HG03103 (cell line): Measurements from ENCODE around the gene ARHGEF12.

Experiments used
- ATAC-seq: cut with Tn5 transposase; IDR thresholded peaks from one replicate; pipeline ENCODE4 v1.9.1; 2021; ENCODE audit warnings: low read depth; ENCODE audit not compliant: unreplicated experiment

Gene ARHGEF12

DNA sequence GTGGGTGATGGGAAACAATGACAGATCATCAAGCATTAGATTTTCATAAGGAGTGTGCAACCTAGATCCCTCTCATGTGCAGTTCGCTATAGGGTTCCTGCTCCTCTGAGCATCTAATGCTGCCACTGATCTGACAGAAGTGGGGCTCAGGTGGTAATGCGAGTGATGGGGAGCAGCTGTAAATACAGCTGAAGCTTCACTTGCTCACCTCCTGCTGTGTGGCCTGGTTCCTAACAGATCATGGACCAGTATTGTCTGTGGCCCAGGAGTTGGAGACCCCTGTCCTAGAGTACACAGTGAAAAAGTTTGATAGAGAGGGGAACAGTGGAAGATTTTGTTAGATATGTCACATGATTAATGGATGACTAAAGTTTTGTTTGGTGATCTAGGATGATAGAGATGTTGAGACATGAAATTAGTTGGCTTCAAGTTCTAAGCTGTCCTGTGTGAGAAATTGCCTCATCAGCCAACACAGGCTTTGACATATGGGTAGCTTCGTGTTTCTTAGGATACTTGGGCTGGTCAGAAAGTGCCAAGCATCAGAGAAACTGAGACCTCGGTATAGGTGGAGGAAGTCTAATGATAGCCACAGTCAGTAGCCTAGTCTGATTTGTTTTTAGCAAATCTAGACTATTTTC is 47.4 kb downstream of the ARHGEF12 start:
- no peak for ATAC-seq

DNA sequence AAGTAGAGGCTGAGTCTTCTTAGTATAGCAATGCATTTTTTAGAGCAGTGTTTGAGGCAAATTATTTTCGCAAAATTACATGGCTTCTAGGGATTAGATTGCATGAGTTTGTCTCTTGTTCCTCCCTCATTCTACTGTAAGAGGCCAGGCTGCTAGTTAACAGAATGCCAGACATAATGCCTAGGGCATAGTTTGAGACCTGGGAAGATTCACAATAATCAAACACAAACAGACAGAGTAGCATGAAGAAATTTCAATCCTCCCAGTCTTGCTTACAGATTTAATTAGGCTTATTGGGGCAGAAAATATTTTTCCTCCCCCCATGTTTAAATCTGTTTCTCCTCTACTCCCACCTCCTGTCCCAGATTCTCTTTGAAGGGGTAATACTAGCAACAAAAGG is 48.3 kb downstream of the ARHGEF12 start:
- ATAC-seq: no peak

DNA sequence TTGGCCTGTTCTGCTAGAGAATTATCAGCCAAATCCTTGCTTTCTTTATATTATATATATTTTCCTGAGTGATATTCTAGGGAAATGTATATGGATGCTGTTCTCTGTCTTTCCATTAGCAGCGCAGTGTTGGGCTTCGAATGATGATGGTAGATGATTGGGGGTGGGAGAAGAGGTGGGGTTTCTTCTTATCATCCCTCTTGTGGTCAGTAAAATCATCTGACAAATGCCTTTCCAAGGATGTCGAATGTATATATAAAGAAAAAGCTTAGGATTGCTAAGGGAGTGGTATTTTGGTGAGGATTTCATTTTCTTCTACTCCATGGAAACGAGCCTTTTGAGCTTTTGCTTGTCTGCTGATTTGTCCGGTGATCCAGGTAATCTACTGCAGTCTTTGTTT is 48.9 kb downstream of the ARHGEF12 start:
- ATAC-seq: no peak

DNA sequence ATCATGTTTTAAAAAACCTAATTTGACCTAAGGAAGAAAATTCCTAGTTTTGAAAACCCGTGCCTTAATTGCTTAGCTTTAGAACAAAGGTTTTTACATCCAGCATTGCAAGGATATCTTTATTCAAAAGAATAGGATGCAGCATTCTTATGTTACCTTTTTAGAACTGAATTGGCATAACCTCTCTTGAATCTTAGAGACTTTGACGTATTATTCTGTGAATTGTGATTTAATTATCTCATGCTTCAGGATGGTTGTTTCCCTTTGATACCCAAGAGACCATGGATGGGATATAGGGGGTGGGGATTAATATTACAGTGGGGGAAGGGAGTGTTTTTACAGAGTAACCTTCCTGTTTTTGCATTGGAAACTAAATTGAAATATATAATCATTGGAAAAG is 49.4 kb downstream of the ARHGEF12 start:
- ATAC-seq: no peak

DNA sequence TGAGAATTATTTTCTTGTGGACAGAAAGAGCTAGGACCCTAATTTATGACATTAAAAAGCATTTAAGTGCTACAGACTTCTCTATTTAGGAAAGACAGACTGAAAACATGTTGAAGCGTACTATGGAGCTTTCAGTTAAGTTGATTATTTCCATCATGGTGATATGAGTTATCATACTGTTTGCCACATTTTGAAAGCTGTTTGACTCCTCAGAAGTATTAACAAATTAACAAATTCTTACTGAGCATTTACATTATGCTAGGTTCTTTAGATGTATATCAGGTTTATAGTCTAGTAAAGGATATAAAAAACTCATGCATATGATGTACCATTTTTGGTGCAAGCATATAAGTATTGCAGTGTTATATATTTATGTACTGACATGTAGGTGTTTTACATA is 50.1 kb downstream of the ARHGEF12 start:
- ATAC-seq: no peak

DNA sequence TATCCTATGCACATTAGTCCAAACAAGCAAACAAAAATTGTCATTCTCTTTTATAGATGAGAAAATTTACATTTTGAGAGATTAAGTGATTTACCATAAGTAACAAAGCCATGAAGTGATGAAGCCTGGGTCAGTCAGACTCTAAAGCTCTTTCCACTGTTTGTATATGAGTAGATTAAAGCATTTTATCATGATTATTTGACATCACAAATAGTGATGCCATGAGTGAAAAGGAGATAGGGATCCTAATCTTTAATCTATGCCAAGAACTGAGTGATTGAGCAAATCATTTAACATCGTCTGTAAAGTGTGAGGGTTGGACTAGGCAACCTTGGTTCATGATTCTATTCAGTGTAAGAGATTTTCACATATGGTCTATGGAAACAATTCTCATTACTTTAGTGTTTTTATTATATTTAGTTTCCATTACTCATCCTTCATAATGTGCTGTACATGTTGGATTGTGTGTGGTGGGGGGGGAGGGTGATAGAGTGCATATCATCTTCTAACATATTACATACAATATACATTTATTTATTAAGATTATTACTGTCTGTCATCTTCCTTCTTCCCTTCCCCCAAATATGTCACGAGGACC is 50.7 kb downstream of the ARHGEF12 start:
- ATAC-seq: no peak

DNA sequence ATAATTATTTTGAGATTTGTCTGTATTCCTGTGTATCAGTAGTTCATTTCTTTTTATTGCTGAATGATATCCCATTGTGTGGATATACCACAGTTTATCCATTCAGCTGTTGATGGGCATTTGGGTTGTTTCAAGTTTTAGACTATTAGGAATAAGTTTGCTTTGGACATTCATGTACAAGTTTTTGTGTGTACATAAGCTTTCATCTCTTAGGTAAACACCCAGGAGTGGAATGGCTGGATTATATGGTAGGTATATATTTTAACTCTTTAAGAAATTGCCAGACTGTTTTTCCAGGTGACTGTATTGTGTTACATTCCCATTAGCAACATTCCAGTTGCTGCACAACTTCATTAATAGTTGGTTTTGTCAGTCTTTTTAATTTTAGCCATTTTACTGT is 52.0 kb downstream of the ARHGEF12 start:
- ATAC-seq: no peak

DNA sequence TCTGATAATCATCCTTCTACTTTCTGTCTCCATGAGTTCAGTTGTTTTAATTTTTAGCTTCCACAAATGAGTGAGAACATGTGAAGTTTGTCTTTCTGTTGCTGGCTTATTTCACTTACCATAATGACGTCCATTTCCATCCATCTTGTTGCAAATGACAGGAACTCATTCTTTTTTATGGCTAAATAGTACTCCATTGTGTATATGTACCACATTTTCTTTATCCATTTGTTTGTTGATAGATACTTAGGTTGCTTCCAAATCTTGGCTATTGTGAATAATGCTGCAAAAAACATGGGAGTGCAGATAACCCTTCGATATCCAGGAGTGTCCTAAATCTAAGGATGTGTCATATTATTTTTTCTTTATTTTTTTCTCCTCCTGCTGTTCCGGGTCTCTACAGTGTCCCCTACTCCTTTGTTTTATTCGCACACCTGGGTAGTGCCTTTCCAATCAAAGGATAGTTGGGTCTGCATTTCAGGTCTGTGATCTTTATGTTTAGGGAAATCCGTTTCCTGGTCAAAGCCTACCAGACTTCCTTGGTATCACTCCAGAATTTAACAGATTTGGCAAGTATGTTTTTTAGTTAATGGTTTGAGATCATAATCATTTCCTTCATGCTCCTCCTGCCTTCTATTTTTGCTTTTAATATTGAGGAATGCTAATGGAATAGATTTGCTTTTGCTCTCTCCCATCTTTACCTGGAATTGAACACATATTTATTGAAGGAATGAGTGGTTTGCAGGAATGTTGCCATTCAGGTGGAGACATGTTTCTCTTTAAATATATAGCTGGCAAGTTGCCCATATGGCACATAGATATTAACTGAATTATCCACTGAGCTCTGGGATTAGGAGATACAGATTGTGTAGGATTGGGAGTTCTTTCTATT is 53.7 kb downstream of the ARHGEF12 start:
- ATAC-seq: no peak

DNA sequence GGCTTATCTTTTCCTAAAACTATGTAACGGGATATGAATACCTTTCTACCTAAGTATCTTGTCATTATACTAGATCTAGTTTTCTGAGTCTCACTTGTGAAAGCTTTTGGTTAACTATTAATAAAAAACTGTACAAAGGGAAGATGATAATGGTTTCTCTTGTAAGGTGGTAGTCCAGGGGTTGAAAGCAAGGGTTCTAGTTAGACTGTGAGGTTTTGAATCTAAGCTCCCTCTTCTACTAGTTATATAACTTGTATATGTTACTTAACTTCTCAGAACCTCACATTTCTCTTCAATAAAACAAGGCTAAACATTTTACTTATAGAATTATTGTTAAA is 54.3 kb downstream of the ARHGEF12 start:
- ATAC-seq: no peak

DNA sequence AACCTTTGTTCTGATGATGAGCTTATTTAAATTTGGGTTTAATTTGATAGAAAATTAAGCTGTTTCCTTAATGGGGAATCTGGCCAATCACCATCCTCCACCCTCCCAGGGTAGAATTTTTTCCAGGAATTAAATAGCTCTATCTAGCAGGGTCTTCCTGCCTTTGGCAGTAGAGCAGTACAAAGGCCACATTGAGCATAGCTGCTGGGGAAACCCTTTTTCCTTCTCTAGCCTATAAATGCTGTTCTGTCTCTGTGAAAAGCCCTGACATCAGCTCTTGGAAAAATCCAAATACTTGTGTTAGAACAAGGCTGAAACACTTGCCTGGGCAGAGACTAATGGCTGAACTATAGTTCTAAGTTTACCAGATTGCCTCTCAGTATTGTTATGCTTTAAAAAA is 55.1 kb downstream of the ARHGEF12 start:
- no peak for ATAC-seq

DNA sequence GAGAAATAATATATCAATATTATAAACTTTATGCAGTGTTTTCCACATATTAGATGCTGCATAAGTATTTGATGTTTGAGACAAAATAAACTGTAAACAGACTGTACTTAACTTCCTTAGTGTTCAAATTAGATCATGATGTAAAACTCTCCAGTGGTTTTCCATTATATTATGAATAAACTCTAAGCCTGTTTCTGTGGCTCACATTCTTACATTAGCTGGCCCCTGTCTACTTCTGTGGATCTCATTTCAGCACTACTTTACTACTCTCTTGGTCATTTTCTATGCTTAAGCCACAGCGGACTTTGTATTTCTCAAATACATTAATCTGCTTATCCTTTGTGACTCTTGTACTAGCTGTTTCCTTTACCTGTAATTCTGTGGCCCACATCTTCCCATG is 55.6 kb downstream of the ARHGEF12 start:
- ATAC-seq: no peak

DNA sequence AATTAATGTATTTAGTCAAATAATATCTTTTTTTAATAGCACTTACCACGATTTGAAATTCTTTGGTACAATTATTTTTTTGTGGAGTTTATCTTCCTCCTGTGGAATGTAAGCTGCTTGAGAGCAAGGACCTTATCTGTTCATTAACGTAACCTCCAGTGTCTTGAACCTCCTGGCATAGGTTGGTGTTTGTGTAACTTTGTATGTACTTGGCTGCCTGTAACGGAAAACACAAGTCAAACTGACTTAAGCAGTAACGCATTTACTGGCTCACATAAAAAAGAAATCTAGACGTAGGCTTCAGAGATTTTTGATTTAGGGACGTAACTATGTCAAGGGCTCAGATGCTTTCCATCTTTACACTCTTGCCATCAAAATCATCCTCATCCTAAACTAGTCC is 56.1 kb downstream of the ARHGEF12 start:
- no peak for ATAC-seq

DNA sequence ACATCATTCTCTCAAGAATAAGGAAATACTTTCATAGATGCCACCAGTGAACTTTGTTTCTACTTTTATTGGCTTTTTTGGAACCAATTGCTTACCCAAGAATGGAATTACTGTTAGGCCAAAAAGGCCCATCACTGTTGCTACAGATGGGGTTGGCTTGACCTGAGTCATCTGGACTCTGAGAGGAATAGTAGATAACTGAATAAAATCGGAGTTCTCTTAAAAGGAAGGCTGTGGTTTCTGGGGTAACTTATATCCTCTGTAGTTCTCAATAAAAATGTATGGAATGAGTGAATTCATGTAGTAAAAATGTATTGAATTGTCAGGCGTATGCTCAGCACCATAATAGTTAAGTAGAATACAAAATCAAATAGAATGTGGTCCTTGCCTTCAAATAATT is 56.6 kb downstream of the ARHGEF12 start:
- ATAC-seq: no peak

DNA sequence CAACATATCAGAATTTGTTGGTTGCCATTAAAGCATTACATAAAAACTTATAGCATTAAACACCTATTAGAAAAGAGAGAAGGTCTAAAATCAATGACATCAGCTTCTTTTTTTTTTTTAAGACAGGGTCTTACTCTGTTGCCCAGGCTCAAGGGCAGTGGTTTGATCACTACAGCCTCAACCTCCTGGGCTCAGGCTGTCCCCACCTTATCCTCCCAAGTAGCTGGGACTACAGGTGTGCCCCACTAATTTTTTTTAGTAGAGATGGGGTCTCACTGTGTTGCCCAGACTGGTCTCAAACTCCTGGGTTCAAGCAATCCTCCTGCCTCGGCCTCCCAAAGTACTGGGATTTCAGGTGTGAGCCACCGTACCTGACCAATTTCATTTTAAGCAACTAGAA is 57.9 kb downstream of the ARHGEF12 start:
- ATAC-seq: no peak

DNA sequence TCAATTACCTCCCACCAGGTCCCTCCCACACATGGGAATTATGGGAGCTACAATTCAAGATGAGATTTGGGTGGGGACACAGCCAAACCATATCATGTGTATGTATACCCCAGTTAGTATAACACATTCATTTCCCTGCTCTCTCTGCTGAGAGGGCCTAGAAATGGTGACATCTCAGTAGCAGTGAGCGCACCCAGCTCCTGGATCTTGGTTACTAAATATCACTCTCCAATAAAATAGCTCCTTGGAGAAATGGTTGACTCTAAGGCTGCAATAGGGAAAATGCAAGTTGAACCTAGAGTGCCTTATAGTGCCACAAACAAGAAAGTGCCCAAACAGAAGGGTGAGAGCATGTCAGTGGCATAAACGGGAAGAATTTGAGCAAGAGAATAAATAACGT is 59.6 kb downstream of the ARHGEF12 start:
- ATAC-seq: no peak

DNA sequence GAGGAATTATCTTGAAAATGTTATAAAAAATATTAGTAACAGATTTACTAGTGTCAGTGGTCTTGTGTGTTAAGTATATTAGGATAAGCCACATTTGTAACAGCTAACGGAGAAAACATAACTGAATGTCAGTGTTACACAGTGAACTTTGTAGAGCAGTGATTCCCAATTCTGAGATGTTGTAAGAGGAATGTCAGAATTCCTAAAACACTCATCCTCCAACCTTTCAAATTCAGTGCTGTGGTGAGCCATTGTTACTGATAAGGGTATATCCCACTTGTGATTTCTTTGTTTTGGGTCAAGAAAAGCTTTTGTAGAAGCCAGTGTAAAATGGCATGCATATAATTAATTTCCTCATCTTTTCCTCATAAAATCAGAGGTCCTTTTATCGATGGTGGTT is 61.9 kb downstream of the ARHGEF12 start:
- ATAC-seq: no peak

DNA sequence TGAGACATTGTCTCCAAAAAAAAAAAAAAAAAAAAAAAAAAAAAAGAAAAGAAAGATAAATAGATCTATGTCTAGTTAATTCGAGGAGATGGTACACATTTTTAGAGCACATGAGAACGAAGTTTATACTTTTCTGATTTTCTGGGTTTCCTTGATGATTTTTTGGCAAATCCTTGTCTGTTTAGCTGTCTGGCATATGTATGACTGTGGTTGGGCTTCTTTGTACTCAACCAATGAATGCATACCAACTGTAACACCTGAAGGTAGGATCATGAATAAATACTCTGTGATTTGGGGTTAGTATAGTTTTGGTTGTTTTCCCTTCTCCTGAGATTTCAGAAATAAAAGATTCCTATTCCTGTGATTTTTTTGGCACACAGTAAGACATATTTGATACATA is 63.1 kb downstream of the ARHGEF12 start:
- no peak for ATAC-seq

DNA sequence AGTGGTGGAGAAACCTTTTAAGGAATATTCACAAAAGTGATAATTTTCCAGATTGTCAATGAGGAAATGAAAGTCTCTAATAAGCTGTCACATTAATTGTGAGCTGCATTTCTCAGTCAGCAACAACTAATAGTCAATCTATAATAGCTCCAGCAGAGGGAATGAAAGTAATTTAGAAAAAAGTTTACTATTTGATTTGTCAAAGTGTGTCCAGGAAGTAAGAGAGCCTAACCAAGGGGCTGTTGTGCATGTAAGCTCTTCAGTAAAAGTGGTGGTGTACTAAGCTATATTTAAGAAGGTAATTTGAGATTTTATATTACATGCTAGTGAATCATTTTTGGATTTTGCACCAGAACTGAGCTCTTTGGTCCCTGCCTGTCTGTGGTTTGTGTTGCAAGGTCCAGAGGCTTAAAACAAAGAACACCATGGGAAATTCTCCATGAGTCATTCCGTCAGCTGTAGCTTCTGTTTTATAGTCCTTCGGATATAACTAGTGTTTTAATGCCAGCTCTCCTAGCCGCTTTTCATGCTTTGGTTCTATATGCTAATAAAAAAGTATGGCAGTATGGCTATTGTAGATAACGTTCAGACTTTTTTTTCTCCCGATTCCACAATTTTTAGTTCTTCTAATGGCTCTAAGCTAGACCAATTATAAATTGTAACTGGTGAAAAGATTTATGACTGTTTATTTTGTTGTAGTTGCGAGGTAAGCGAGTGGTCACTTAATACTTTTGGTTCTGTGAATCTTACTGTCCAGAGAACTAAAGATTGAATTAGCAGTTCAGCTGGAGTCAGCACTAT is 64.6 kb downstream of the ARHGEF12 start:
- no peak for ATAC-seq

DNA sequence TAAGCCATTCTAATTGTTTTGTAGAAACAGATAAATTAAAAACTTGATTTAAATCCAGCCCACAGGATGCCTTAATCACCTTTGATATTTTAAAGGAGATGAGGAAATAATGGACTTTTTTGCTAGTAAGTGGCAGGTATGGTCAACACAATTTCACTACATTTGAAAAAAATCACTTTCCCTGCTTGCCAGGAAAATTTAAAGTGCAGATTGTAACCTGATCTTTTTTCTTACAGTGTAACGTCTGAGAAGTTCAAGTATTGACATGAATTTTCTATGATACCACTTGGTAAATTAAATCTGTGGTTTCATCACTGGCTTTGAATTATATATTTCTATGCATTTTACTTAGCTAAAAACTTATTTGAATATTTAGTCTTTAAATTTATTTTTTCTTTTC is 65.3 kb downstream of the ARHGEF12 start:
- no peak for ATAC-seq

DNA sequence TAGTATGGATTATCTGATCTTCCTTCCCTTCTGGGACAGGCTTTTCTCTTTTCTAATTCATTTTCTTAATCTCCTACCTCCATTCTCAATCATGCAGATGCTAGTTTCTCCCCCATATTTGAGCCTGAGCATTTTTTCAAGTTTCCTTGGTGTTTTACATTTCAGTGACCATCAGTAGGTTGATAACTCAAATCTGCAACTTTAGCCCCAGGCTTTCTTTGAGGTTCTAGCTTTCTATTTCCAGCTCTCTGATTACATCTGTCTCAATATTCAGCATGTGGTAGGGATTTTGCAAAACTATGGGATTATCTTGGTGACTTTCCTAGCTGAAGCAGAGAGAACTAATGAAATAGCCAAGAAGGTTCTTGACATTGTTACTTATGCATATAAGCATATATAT is 67.8 kb downstream of the ARHGEF12 start:
- ATAC-seq: no peak

DNA sequence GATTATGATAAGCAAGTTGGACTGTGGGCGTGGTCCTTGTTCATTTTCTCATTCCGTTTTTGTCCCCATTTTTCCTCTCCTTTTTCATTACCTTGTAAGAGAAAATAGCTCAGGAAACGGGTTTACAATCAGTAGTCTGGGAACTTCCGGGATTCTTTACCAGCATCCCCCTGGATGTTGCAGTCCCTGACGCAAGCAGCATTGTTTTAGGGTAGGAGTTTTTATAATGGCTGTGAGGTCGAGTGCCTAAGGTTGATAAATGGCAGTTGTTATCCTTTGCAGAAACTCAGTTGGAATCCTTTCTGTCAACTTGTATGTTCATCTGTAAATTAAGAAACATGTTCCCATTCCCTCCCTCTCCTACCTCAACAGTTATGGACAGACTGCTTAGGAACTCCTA is 68.3 kb downstream of the ARHGEF12 start:
- ATAC-seq: no peak
